ENCODE results near the gene ARID1A. TPM values are rescaled to one million over a fixed set of nuclear protein-coding genes. Genes with fewer than 3 reads are reported as not detected.
A peak's percentile ranks its signal among the peaks of the same experiment; 100 is the strongest.
"Not testable (repeated sequence)": the region's sequence is repeated elsewhere in the genome, so short reads cannot be mapped to it uniquely, and the experiment has no call there.

Gene ARID1A
- total RNA-seq, result 10 to 100 TPM; 32.7 to 48.8 TPM

- peak; percentile 96 for DNase-seq (ENCODE audit: low spot score)
- no peaks in the 10 kb centered on the region for H3K36me3 ChIP-seq
- H3K9me3 ChIP-seq, result no peaks in the 10 kb centered on the region
- H3K4me3 ChIP-seq, result peak within 1 kb of the TSS; percentile 88 to 93
- H3K4me1 ChIP-seq, result peaks cover 8 to 57% of the 10 kb centered on the region in 2 donors
- H3K27me3 ChIP-seq, result no peaks in the 10 kb centered on the region
- TF ChIP-seq CTCF (IDR thresholded peaks at IDR 0.05), result peak in 1 of 2 donors; percentile 32
- H3K27ac ChIP-seq, result peak within 1 kb of the TSS; percentile 96 to 97
These were observed at the start of gene ARID1A for GRCh38 chr1:26695356-26696118. TSS of gene ARID1A (plus strand) at chr1:26696015. CDS start at chr1:26696404, 389 bp downstream.

DNA sequence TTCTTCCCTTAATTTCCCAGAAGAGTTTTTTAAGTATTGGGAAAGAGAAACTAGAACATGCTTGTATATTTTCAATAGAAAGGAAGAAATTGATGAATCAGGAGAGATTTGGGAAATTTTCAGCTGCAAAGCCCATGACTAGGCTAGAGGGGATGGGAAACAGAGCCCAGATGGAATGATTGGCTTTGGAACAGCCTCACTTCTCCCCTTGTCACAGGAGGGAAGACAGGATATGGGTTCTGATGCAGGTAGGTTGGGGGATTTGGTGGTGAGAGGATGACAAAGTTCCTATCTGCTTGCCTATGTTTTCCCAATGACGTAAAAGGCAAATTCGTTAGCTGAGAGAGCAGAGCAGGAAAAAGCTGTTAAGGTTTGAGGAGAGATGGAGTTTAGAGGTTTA, 31.0 kb upstream of the ARID1A start:
- TF ChIP-seq CTCF (IDR thresholded peaks at IDR 0.05), result no peak
- no peak overlapping the region for H3K4me3 ChIP-seq
- H3K27ac ChIP-seq, result no peak overlapping the region
- no peaks in the 10 kb centered on the region for H3K9me3 ChIP-seq
- DNase-seq (ENCODE audit: low spot score), result no peak
- H3K36me3 ChIP-seq, result no peaks in the 10 kb centered on the region
- no peaks in the 10 kb centered on the region for H3K4me1 ChIP-seq
- no peaks in the 10 kb centered on the region for H3K27me3 ChIP-seq

DNA sequence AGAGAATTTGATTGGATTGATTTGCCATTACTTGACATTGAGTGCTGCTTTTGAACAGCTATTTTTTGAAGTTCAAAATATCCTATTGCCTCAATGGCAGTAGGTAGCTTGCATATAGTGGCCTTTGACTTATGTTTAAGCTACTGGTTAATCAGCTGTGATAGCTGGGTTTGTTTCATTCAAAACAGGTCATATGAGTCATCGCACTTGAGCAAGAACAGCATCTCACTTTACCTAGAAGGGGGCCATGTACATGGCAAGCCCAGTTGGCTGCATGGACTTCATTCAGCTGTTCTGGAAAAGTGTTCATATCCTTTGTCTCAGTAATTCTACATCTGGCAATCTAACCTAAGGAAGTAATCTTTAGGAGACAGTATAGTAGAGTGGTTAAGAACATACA, 29.0 kb upstream of the ARID1A start:
- Histone ChIP-seq H3K4me3 (no peak overlapping the region), H3K27me3 (no peaks in the 10 kb centered on the region), H3K4me1 (no peaks in the 10 kb centered on the region), H3K9me3 (no peaks in the 10 kb centered on the region), H3K27ac (no peak overlapping the region), H3K36me3 (no peaks in the 10 kb centered on the region)
- no peak for DNase-seq (ENCODE audit: low spot score)
- TF ChIP-seq CTCF (IDR thresholded peaks at IDR 0.05), result no peak

GRCh38 chr1:26668106-26668786, 27.6 kb upstream of the ARID1A start:
- H3K4me3 ChIP-seq; H3K27me3 ChIP-seq; H3K27ac ChIP-seq; H3K36me3 ChIP-seq; DNase-seq (ENCODE audit: low spot score); H3K4me1 ChIP-seq; H3K9me3 ChIP-seq: not testable (repeated sequence)

- Histone ChIP-seq H3K27me3 (no peaks in the 10 kb centered on the region), H3K4me3 (peak overlapping the region in 1 of 2 donors; percentile 13), H3K4me1 (peaks cover 0 to 9% of the 10 kb centered on the region in 2 donors), H3K36me3 (no peaks in the 10 kb centered on the region), H3K9me3 (no peaks in the 10 kb centered on the region), H3K27ac (no peak overlapping the region)
- TF ChIP-seq CTCF (IDR thresholded peaks at IDR 0.05), result peak; percentile 46 to 72
- peak; percentile 81 for DNase-seq (ENCODE audit: low spot score)
These were observed 18.3 kb upstream of the ARID1A start for GRCh38 chr1:26677306-26678115.

Data from right atrium auricular region (tissue), 2 donors.